Hepatocyte (in vitro differentiated cells): ENCODE data around the gene RACK1.

ENCODE experiments used
- CTCF ChIP-seq: fragments of 200-600 bp; sonication (generic); IDR thresholded peaks from 2 replicates; pipeline ENCODE4 v1.5.1; 2016; ENCODE audit warnings: antibody characterized with exemption, mild to moderate bottlenecking; ENCODE audit not compliant: poor library complexity
- EZH2 ChIP-seq: fragments of 200-600 bp; sonication (generic); IDR thresholded peaks from 2 replicates; pipeline ENCODE4 v1.6.1; 2016; ENCODE audit warnings: antibody characterized with exemption, mild to moderate bottlenecking, borderline replicate concordance
- EZH2phosphoT487 ChIP-seq: fragments of 200-600 bp; sonication (generic); IDR thresholded peaks from one replicate; pipeline ENCODE4 v1.6.1; 2018; ENCODE audit warnings: antibody characterized with exemption, mild to moderate bottlenecking, low read depth, moderate library complexity; ENCODE audit not compliant: unreplicated experiment, severe bottlenecking

- TF ChIP-seq CTCF (no peak), EZH2phosphoT487 (no peak), EZH2 (no peak)
Observed at GRCh38 chr5:181200816-181201215, 42.9 kb downstream of the RACK1 start.
